Stimulated activated CD4-positive, alpha-beta T cell treated with anti-CD3 and anti-CD28 coated beads, Interleukin-1b, Interleukin-23, amount 100 ng/mL, for 1 hour (primary cell): ENCODE data around the gene ASZ1.

ENCODE experiments used
- DNase-seq, 2 donors: peaks; one replicate each; pipeline ENCODE4 v3.0.0-alpha.2; 2020; ENCODE audit warnings: low read depth in 2 of 2

Gene ASZ1

GRCh38 chr7:117346161-117346560, 81.1 kb downstream of the ASZ1 start:
- no peak for DNase-seq

- DNase-seq = no peak
These were observed 89.3 kb downstream of the ASZ1 start for GRCh38 chr7:117338020-117338419.

DNA sequence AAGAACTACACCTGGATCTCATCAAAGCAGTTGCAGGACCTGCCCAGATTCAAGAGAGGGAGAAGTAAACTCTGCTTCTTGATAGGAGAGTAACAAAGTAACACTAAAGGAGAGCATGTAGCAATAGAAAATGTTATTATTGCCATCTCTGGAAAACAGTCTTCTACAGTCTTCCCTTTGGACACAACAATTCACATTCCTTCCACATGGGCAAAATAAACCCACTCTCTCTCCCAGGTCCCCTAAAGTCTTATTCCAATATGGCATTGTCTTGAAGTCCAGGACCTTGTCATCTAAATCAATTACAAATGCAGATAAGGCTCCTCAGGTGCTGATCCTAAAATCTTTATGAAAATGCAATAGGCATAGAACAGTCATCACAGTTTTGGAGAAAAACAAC, 94.1 kb downstream of the ASZ1 start:
- DNase-seq = no peak

DNA sequence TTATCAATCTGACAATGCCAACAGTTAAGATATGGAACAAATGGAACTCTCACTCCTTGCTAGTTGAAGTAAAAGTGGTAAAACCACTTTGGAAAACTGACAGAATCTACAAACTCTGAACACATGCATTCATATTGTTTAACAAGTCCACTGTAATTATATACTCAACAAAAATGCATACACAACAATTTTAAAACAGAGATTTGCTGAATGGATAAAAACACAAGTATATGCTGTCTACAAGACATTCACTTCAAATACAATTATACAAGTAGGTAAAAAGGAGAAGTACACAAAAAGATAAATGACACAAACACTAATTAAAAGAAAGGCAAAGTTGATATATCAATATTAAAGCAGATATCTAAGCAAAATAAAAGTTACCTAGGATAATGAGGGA, 95.3 kb downstream of the ASZ1 start:
- DNase-seq = no peak

GRCh38 chr7:117325836-117326235, 101.5 kb downstream of the ASZ1 start:
- no peak for DNase-seq

DNA sequence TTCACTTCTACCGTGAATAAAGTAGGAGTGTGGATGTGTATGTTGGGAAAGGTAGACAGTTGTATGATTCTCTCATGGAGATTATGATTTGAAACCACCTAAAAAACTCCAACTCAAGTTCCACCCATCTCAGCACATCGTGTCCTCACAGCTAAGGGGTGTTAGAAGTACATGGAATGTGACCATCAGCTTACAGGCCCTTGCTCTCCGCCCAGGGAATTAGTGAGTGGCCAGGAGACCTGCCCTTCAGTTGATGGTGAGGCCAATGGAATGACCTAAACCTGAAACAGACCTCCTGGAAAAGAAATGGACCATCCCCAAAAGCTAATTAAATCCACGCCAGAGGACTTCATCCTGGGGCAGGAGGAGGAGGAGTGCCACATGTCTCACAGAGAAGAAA, 102.3 kb downstream of the ASZ1 start:
- DNase-seq = no peak

GRCh38 chr7:117323851-117324711, 103.2 kb downstream of the ASZ1 start:
- DNase-seq = no peak

GRCh38 chr7:117323305-117323850, 103.9 kb downstream of the ASZ1 start:
- no peak for DNase-seq

- no peak for DNase-seq
These were observed 104.5 kb downstream of the ASZ1 start, which contains the start of gene WNT2 for GRCh38 chr7:117322741-117323304. Gene WNT2, minus strand, starts transcription at chr7:117323058. Its CDS starts 69 bp downstream, at chr7:117322989.

GRCh38 chr7:117320523-117320922, 106.8 kb downstream of the ASZ1 start:
- no peak for DNase-seq

DNA sequence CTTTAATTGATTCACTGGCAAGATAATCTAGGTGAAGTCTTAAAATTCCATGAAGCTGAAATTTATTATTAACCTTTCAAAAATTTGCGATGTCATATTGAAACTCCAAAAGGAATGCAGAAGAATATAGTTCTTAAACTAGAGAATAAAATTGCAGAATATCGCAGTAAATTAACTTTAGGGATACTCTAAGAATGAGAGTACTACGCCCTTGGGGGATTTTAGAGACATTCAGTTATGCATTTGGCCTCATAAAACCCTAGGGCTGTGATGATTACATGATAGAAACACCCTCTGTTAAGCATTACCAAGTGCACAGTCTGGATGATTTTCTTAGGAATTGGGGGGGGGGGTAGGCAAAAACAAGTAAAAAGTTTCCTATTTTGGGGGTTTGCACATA, 108.1 kb downstream of the ASZ1 start:
- no peak for DNase-seq

DNA sequence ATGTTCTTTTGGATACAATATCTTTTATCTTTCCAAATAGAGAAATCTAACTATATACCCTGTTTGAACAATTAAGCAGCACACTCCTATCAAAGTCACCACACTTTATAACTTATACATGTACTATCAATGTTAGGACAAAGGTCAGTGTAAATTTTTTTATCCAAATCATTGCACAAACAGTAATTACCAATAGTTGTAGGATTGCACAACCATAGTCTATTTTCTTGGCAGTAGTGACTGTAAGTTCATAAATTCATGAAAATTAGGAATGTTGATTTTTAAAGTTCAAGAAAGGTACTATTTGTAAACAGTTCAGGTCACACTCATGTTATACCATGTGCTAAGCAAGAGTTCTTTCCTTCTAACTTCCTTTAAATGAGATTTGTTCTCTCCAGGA, 113.7 kb downstream of the ASZ1 start:
- no peak for DNase-seq
